OCI-LY3 (cell line): ENCODE results near the gene GLIS1.
"Not testable (repeated sequence)": the region's sequence is repeated elsewhere in the genome, so short reads cannot be mapped to it uniquely, and the experiment has no call there.

Experiments
- CTCF ChIP-seq: fragments of 200-600, 300-600 bp; sonication (generic); IDR thresholded peaks from 2 replicates; pipeline ENCODE4 v1.5.1; 2014; ENCODE audit warnings: antibody characterized with exemption, low read length, low read depth
- EZH2phosphoT487 ChIP-seq: fragments of 200-600 bp; shearing (Covaris generic); IDR thresholded peaks from 2 replicates; pipeline ENCODE4 v1.6.1; 2018; ENCODE audit warnings: antibody characterized with exemption, mixed run types, low read depth

GRCh38 chr1:53647915-53648314, 91.0 kb downstream of the GLIS1 start:
- not testable (repeated sequence) for TF ChIP-seq CTCF, EZH2phosphoT487
